Measurements from ENCODE around the gene MGLL.
"Not testable (repeated sequence)": the region's sequence is repeated elsewhere in the genome, so short reads cannot be mapped to it uniquely, and the experiment has no call there.

Gene MGLL

DNA sequence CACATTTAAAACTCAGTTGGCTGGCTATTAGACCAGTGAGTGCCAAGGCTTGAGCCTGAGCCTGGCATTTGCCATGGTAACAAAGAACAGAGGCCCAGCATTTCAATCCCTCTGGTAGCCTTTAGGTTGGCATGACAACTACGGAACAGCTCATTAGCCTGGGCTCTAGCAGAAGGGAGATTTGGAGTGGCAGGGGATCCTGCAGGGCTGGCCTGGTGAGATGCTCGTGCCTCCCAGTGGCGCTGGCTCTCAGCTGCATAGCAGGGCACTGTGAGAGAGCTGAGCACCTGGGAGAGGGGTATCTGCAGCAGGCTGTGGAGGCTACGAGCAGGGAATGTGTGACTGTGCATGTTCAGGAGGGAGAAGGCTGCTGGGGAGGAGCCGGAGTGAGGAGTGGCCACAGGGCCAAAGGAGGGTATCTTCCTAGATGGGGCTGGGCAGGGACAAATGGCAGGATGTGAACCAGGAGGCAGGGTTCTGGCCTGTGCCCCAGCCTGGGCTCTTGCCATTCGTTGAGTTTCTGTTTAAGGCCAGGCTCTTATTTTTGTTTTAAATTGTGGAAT, 155.1 kb downstream of the MGLL start:
- Histone ChIP-seq H3K9me3 (ENCODE audit: control insufficient read depth, low read length) (no peaks in the 10 kb centered on the region), H3K36me3 (ENCODE audit: control insufficient read depth, insufficient read depth, low read length) (no peaks in the 10 kb centered on the region), H3K27me3 (ENCODE audit: control insufficient read depth, insufficient read depth, low read length) (no peaks in the 10 kb centered on the region), H3K4me3 (ENCODE audit: low read length) (no peak overlapping the region), H3K9ac (ENCODE audit: low read length) (no peak overlapping the region), H3K4me1 (ENCODE audit: control insufficient read depth, insufficient read depth, low read length) (peaks cover 9% of the 10 kb centered on the region)

DNA sequence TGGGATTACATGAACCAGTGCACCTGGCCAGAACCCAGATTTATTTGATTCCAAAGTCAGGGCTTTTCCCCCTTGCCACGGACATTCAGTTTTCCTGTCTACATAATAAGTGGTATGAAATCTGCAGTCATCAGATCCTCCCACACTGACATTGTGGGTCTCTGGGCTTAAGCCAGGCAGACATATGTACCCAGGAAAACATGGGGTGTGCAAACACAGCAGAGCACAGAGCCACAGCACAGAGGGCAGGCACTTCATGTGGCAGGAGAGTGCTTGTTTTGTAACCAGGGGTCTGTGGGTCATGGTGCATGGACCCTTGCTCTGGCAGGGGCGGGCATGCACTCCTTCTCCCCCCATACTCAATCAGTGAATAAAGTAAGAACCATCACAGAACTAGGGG, 155.6 kb downstream of the MGLL start:
- Histone ChIP-seq H3K4me1 (ENCODE audit: control insufficient read depth, insufficient read depth, low read length) (peaks cover 4% of the 10 kb centered on the region), H3K9ac (ENCODE audit: low read length) (no peak overlapping the region), H3K4me3 (ENCODE audit: low read length) (no peak overlapping the region), H3K9me3 (ENCODE audit: control insufficient read depth, low read length) (no peaks in the 10 kb centered on the region), H3K27me3 (ENCODE audit: control insufficient read depth, insufficient read depth, low read length) (no peaks in the 10 kb centered on the region), H3K36me3 (ENCODE audit: control insufficient read depth, insufficient read depth, low read length) (no peaks in the 10 kb centered on the region)

GRCh38 chr3:127665586-127665985, 156.7 kb downstream of the MGLL start:
- H3K4me3 ChIP-seq (ENCODE audit: low read length): no peak overlapping the region
- no peaks in the 10 kb centered on the region for H3K4me1 ChIP-seq (ENCODE audit: control insufficient read depth, insufficient read depth, low read length)
- no peaks in the 10 kb centered on the region for H3K27me3 ChIP-seq (ENCODE audit: control insufficient read depth, insufficient read depth, low read length)
- no peaks in the 10 kb centered on the region for H3K36me3 ChIP-seq (ENCODE audit: control insufficient read depth, insufficient read depth, low read length)
- no peak overlapping the region for H3K9ac ChIP-seq (ENCODE audit: low read length)
- no peaks in the 10 kb centered on the region for H3K9me3 ChIP-seq (ENCODE audit: control insufficient read depth, low read length)

DNA sequence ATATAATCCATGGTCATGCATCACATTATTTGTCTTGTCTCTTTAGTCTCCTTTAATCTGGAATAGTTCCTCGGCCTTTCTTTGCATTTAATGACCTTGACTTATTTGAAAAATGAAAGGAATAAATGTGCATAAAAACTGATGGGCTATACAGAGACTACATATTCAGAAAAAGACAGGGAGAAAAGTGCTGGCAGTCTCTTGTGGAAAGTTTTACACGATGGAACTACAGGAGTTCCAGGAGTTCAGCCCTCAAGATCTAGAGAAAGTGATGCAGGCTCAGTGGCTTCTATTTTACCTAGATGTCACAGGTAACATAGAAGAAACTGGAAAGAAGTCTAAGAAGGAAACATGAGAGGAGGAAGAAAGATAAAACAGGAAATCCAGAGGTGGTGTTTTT, 157.2 kb downstream of the MGLL start:
- H3K27me3 ChIP-seq (ENCODE audit: control insufficient read depth, insufficient read depth, low read length): no peaks in the 10 kb centered on the region
- H3K9me3 ChIP-seq (ENCODE audit: control insufficient read depth, low read length): no peaks in the 10 kb centered on the region
- no peak overlapping the region for H3K4me3 ChIP-seq (ENCODE audit: low read length)
- no peak overlapping the region for H3K9ac ChIP-seq (ENCODE audit: low read length)
- no peaks in the 10 kb centered on the region for H3K36me3 ChIP-seq (ENCODE audit: control insufficient read depth, insufficient read depth, low read length)
- H3K4me1 ChIP-seq (ENCODE audit: control insufficient read depth, insufficient read depth, low read length): no peaks in the 10 kb centered on the region

GRCh38 chr3:127663151-127663550, 159.2 kb downstream of the MGLL start:
- Histone ChIP-seq H3K9ac (ENCODE audit: low read length) (no peak overlapping the region), H3K4me1 (ENCODE audit: control insufficient read depth, insufficient read depth, low read length) (no peaks in the 10 kb centered on the region), H3K36me3 (ENCODE audit: control insufficient read depth, insufficient read depth, low read length) (no peaks in the 10 kb centered on the region), H3K27me3 (ENCODE audit: control insufficient read depth, insufficient read depth, low read length) (no peaks in the 10 kb centered on the region), H3K9me3 (ENCODE audit: control insufficient read depth, low read length) (no peaks in the 10 kb centered on the region), H3K4me3 (ENCODE audit: low read length) (no peak overlapping the region)

- no peaks in the 10 kb centered on the region for H3K4me1 ChIP-seq (ENCODE audit: control insufficient read depth, insufficient read depth, low read length)
- H3K9me3 ChIP-seq (ENCODE audit: control insufficient read depth, low read length): no peaks in the 10 kb centered on the region
- H3K4me3 ChIP-seq (ENCODE audit: low read length): no peak overlapping the region
- H3K36me3 ChIP-seq (ENCODE audit: control insufficient read depth, insufficient read depth, low read length): no peaks in the 10 kb centered on the region
- no peak overlapping the region for H3K9ac ChIP-seq (ENCODE audit: low read length)
- no peaks in the 10 kb centered on the region for H3K27me3 ChIP-seq (ENCODE audit: control insufficient read depth, insufficient read depth, low read length)
These were observed 160.3 kb downstream of the MGLL start for GRCh38 chr3:127662001-127662469.

DNA sequence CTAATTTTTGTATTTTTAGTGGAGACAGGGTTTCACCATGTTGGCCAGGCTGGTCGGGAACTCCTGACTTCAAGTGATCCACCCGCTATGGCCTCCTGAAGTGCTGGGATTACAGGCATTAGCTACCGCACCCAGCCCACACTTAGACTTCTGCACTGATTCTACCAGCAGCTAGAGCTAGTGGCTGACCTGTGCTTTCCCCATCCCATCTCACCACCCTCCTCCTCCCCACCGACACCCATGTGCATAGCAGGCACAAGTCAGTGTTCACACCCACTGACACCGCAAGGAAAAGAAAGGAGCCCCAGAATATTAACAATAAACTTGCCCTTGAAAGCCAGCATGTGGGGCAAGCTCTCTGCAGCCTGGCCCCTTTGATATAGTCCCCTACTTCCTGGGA, 160.7 kb downstream of the MGLL start:
- H3K9ac ChIP-seq (ENCODE audit: low read length): no peak overlapping the region
- H3K4me1 ChIP-seq (ENCODE audit: control insufficient read depth, insufficient read depth, low read length): no peaks in the 10 kb centered on the region
- H3K4me3 ChIP-seq (ENCODE audit: low read length): no peak overlapping the region
- no peaks in the 10 kb centered on the region for H3K36me3 ChIP-seq (ENCODE audit: control insufficient read depth, insufficient read depth, low read length)
- no peaks in the 10 kb centered on the region for H3K9me3 ChIP-seq (ENCODE audit: control insufficient read depth, low read length)
- no peaks in the 10 kb centered on the region for H3K27me3 ChIP-seq (ENCODE audit: control insufficient read depth, insufficient read depth, low read length)

DNA sequence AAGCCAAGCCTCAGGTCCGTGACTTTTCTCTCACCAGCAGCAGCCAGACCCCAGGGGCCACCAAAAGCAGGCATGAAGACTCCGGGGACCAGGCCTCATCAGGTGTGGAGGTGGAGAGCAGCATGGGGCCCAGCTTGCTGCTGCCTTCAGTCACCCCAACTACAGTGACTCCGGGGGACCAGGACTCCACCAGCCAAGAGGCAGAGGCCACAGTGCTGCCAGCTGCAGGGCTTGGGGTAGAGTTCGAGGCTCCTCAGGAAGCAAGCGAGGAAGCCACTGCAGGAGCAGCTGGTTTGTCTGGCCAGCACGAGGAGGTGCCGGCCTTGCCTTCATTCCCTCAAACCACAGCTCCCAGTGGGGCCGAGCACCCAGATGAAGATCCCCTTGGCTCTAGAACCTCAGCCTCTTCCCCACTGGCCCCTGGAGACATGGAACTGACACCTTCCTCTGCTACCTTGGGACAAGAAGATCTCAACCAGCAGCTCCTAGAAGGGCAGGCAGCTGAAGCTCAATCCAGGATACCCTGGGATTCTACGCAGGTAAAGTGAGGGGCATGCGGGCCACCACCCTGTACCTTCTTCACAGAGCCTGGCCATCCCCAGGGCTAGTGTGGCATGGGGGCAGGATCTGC, 161.6 kb downstream of the MGLL start:
- H3K27me3 ChIP-seq (ENCODE audit: control insufficient read depth, insufficient read depth, low read length): no peaks in the 10 kb centered on the region

GRCh38 chr3:127658234-127658633, 164.1 kb downstream of the MGLL start:
- peaks cover 5% of the 10 kb centered on the region for H3K4me1 ChIP-seq (ENCODE audit: control insufficient read depth, insufficient read depth, low read length)
- H3K4me3 ChIP-seq (ENCODE audit: low read length): no peak overlapping the region
- H3K9me3 ChIP-seq (ENCODE audit: control insufficient read depth, low read length): no peaks in the 10 kb centered on the region

More for the DNA sequence above, 161.6 kb downstream of the MGLL start:
- Histone ChIP-seq H3K36me3 (ENCODE audit: control insufficient read depth, insufficient read depth, low read length) (no peaks in the 10 kb centered on the region), H3K4me1 (ENCODE audit: control insufficient read depth, insufficient read depth, low read length) (no peaks in the 10 kb centered on the region), H3K9ac (ENCODE audit: low read length) (no peak overlapping the region), H3K4me3 (ENCODE audit: low read length) (no peak overlapping the region), H3K9me3 (ENCODE audit: control insufficient read depth, low read length) (no peaks in the 10 kb centered on the region)

GRCh38 chr3:127656906-127657305, 165.4 kb downstream of the MGLL start:
- H3K4me1 ChIP-seq (ENCODE audit: control insufficient read depth, insufficient read depth, low read length): peaks cover 5% of the 10 kb centered on the region
- no peaks in the 10 kb centered on the region for H3K9me3 ChIP-seq (ENCODE audit: control insufficient read depth, low read length)
- H3K36me3 ChIP-seq (ENCODE audit: control insufficient read depth, insufficient read depth, low read length): no peaks in the 10 kb centered on the region
- no peaks in the 10 kb centered on the region for H3K27me3 ChIP-seq (ENCODE audit: control insufficient read depth, insufficient read depth, low read length)
- no peak overlapping the region for H3K4me3 ChIP-seq (ENCODE audit: low read length)
- H3K9ac ChIP-seq (ENCODE audit: low read length): no peak overlapping the region

More at GRCh38 chr3:127658234-127658633, 164.1 kb downstream of the MGLL start:
- Histone ChIP-seq H3K27me3 (ENCODE audit: control insufficient read depth, insufficient read depth, low read length) (no peaks in the 10 kb centered on the region), H3K36me3 (ENCODE audit: control insufficient read depth, insufficient read depth, low read length) (no peaks in the 10 kb centered on the region), H3K9ac (ENCODE audit: low read length) (no peak overlapping the region)

DNA sequence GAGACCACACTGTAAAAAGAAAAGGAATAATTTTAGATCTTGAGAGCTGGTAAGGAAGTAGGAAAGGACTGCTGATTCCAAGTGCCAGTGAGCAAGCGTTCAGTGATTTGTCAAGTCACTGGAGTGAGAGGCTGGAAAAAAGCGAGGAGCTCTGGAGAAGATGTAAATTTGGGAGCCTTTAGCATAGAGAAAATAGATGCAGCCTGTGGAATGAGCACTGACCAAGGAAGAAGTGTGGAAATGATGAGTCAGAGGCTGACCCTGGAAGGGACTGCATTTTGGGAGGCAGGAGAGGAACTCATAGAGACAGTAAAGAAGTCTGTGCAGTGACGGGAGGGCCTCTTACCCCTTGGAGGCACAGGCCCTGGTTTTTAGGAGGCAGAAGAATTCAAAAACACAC, 166.7 kb downstream of the MGLL start:
- Histone ChIP-seq H3K27me3 (ENCODE audit: control insufficient read depth, insufficient read depth, low read length) (no peaks in the 10 kb centered on the region), H3K36me3 (ENCODE audit: control insufficient read depth, insufficient read depth, low read length) (no peaks in the 10 kb centered on the region), H3K4me1 (ENCODE audit: control insufficient read depth, insufficient read depth, low read length) (peaks cover 5% of the 10 kb centered on the region), H3K9ac (ENCODE audit: low read length) (no peak overlapping the region), H3K4me3 (ENCODE audit: low read length) (no peak overlapping the region), H3K9me3 (ENCODE audit: control insufficient read depth, low read length) (no peaks in the 10 kb centered on the region)

DNA sequence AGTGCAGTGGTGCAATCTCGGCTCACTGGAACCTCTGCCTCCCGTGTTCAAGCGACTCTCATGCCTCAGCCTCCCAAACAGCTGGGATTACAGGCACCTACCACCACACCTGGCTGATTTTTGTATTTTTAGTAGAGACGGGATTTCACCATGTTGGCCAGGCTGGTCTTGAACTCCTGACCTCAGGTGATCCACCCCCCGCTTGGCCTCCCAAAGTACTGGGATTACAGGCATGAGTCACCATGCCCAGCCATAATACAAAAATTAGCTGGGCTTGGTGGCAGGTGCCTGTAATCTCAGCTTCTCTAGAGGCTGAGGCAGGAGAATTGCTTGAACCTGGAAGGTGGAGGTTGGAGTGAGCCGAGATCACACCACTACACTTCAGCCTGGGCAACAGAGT, 167.3 kb downstream of the MGLL start:
- H3K4me3 ChIP-seq (ENCODE audit: low read length); H3K4me1 ChIP-seq (ENCODE audit: control insufficient read depth, insufficient read depth, low read length); H3K9ac ChIP-seq (ENCODE audit: low read length); H3K9me3 ChIP-seq (ENCODE audit: control insufficient read depth, low read length); H3K27me3 ChIP-seq (ENCODE audit: control insufficient read depth, insufficient read depth, low read length); H3K36me3 ChIP-seq (ENCODE audit: control insufficient read depth, insufficient read depth, low read length): not testable (repeated sequence)
